Esophagus squamous epithelium (tissue), 4 donors: ENCODE measurements around the gene HHATL.

Experiments
- CTCF ChIP-seq, 6 experiments: fragments of 450-650 bp in 4 of 6; fragments of 200-600 bp in 2 of 6; sonication (generic) in 2 of 6; IDR thresholded peaks; one replicate each; pipeline ENCODE4 v1.5.1; 2016 to 2019; ENCODE audit warnings: antibody characterized with exemption in 6 of 6, mild to moderate bottlenecking in 4 of 6, moderate library complexity in 4 of 6
- POLR2A ChIP-seq, 4 donors: fragments of 450-650 bp; IDR thresholded peaks; one replicate each; pipeline ENCODE4 v1.6.1; 2017; ENCODE audit warnings: antibody characterized with exemption in 4 of 4, mild to moderate bottlenecking in 4 of 4, moderate library complexity in 3 of 4

- TF ChIP-seq CTCF (IDR thresholded peaks at IDR 0.05) (no peak), POLR2A (IDR thresholded peaks at IDR 0.05) (no peak)
Observed at GRCh38 chr3:42700366-42701288, 2.0 kb downstream of the HHATL start.
